Neuron (in vitro differentiated cells): ENCODE results near the gene ZNF79.

Experiments
- H2AFZ ChIP-seq: one replicate; pipeline ENCODE4 v1.6.1; 2013; ENCODE audit warnings: low read depth, mild to moderate bottlenecking, inconsistent platforms, low read length, moderate library complexity
- H3K27me3 ChIP-seq: one replicate; pipeline ENCODE4 v1.6.1; 2013; ENCODE audit warnings: low read length; ENCODE audit not compliant: insufficient read depth
- H3K36me3 ChIP-seq: one replicate; pipeline ENCODE4 v1.6.1; 2013; ENCODE audit warnings: low read length; ENCODE audit not compliant: insufficient read depth
- H3K4me1 ChIP-seq: one replicate; pipeline ENCODE4 v1.6.1; 2013; ENCODE audit warnings: low read length; ENCODE audit not compliant: insufficient read depth
- H3K4me3 ChIP-seq: 2 replicates; pipeline ENCODE4 v1.5.1; 2013; ENCODE audit warnings: mild to moderate bottlenecking, low read length, moderate library complexity
- H3K9me3 ChIP-seq: one replicate; pipeline ENCODE4 v1.6.1; 2013; ENCODE audit warnings: low read length

The ZNF79 gene

GRCh38 chr9:127446713-127447415, 22.7 kb downstream of the ZNF79 start:
- peaks cover 16% of the 10 kb centered on the region for H3K4me1 ChIP-seq
- no peak overlapping the region for H2AFZ ChIP-seq
- peaks cover 20% of the 10 kb centered on the region for H3K9me3 ChIP-seq
- H3K36me3 ChIP-seq, result peaks cover 74% of the 10 kb centered on the region
- no peak overlapping the region for H3K4me3 ChIP-seq
- H3K27me3 ChIP-seq, result no peaks in the 10 kb centered on the region

DNA sequence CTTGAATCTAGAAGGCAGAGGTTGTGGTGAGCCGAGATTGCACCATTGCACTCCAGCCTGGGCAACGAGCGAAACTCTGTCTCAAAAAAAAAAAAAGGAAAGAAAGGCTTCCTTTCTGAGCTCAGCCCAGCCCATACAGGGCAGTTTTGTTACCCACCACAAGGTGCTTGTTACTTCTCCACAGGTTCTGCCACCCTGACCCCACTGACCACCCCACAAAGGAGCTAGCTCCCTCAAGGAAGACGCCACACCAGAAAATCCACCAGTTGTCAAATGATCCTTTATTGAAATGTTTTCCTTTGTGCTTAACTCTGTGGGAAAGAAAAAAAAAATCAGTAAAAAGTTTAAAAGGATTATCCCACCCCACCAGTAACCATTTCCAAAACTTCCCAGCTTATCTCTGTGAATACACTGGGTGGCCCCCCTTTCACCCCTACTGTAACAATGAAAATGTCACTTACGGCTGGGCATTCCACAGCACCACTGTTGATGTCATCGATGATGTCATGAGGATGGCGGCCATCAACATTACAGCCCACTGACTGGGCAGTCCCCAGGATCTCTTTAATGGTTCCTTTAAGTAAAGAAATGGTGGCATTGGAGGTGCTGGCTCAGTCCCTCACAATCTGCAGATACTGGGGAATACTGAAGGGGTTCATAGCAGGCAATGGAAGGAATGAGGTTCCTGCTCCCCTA, 23.4 kb downstream of the ZNF79 start:
- Histone ChIP-seq H3K36me3 (peaks cover 74% of the 10 kb centered on the region), H3K27me3 (no peaks in the 10 kb centered on the region), H3K4me1 (peaks cover 21% of the 10 kb centered on the region), H3K9me3 (peaks cover 20% of the 10 kb centered on the region), H2AFZ (no peak overlapping the region), H3K4me3 (no peak overlapping the region)

- H3K27me3 ChIP-seq, result no peaks in the 10 kb centered on the region
- H3K4me3 ChIP-seq, result no peak overlapping the region
- H2AFZ ChIP-seq, result no peak overlapping the region
- peaks cover 67% of the 10 kb centered on the region for H3K36me3 ChIP-seq
- peaks cover 21% of the 10 kb centered on the region for H3K4me1 ChIP-seq
- H3K9me3 ChIP-seq, result peaks cover 18% of the 10 kb centered on the region
Measured at GRCh38 chr9:127448112-127448805, 24.1 kb downstream of the ZNF79 start.

GRCh38 chr9:127449332-127449966, 25.3 kb downstream of the ZNF79 start:
- Histone ChIP-seq H3K9me3 (peaks cover 12% of the 10 kb centered on the region), H3K36me3 (peaks cover 62% of the 10 kb centered on the region)

DNA sequence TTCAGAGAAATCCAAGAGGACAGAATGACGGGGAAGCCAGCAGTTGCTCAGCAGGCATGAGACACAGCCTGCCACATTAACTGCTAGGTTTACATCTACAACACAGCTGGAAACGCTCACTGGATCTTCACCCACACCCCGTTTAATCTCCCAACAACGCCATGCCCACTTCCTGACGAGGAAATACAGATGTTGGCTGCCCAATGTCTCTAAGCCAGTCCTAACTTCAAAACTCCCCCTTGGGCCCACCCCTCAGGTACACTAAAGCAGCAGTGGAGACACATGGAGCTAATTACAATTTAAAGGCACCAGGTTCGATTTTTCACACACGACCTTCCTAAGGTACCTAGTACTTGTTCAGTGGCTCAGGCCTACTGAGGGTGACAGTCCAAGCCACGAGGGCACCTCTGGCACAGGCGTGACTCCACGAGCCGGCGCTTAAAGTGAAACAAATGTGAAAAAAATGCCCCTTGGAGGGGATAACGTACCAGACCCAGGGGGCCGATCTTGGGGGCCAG, 26.1 kb downstream of the ZNF79 start:
- H3K36me3 ChIP-seq, result peaks cover 57% of the 10 kb centered on the region
- no peak overlapping the region for H2AFZ ChIP-seq
- peaks cover 21% of the 10 kb centered on the region for H3K4me1 ChIP-seq
- H3K4me3 ChIP-seq, result peak overlapping the region; percentile 85
- H3K9me3 ChIP-seq, result peaks cover 4% of the 10 kb centered on the region
- no peaks in the 10 kb centered on the region for H3K27me3 ChIP-seq

More at GRCh38 chr9:127449332-127449966, 25.3 kb downstream of the ZNF79 start:
- peaks cover 21% of the 10 kb centered on the region for H3K4me1 ChIP-seq
- H3K4me3 ChIP-seq, result peak overlapping the region; percentile 85
- H3K27me3 ChIP-seq, result no peaks in the 10 kb centered on the region
- H2AFZ ChIP-seq, result no peak overlapping the region

- H2AFZ ChIP-seq, result peak within 1 kb of the TSS; percentile 95
- no peaks in the 10 kb centered on the region for H3K27me3 ChIP-seq
- peak within 1 kb of the TSS; percentile 85 for H3K4me3 ChIP-seq
- peaks cover 2% of the 10 kb centered on the region for H3K9me3 ChIP-seq
- H3K4me1 ChIP-seq, result peaks cover 21% of the 10 kb centered on the region
- peaks cover 56% of the 10 kb centered on the region for H3K36me3 ChIP-seq
Measured at GRCh38 chr9:127450830-127451607, 26.8 kb downstream of the ZNF79 start, which contains the start of the genes LRSAM1 and RPL12. Gene LRSAM1, plus strand, starts transcription at chr9:127451510. Its CDS starts 3,018 bp downstream, at chr9:127454528. Gene RPL12, minus strand, starts transcription at chr9:127451406. Its CDS starts 89 bp downstream, at chr9:127451317.

DNA sequence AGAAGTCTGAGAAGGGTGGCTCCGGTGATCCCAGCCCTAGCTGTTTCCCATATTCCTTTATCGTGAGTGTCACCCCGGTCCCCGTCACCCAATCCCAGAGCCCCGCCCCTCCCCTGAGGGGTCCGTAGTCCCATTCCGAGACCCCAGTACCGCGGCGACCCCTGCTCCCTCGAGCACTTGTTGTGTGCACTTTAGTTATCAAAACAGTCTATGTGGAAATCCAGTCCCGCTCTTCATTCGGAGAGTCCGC, 27.4 kb downstream of the ZNF79 start:
- Histone ChIP-seq H3K27me3 (no peaks in the 10 kb centered on the region), H2AFZ (peak overlapping the region; percentile 95), H3K4me1 (peaks cover 21% of the 10 kb centered on the region), H3K36me3 (peaks cover 50% of the 10 kb centered on the region), H3K9me3 (no peaks in the 10 kb centered on the region), H3K4me3 (peak overlapping the region; percentile 85)

DNA sequence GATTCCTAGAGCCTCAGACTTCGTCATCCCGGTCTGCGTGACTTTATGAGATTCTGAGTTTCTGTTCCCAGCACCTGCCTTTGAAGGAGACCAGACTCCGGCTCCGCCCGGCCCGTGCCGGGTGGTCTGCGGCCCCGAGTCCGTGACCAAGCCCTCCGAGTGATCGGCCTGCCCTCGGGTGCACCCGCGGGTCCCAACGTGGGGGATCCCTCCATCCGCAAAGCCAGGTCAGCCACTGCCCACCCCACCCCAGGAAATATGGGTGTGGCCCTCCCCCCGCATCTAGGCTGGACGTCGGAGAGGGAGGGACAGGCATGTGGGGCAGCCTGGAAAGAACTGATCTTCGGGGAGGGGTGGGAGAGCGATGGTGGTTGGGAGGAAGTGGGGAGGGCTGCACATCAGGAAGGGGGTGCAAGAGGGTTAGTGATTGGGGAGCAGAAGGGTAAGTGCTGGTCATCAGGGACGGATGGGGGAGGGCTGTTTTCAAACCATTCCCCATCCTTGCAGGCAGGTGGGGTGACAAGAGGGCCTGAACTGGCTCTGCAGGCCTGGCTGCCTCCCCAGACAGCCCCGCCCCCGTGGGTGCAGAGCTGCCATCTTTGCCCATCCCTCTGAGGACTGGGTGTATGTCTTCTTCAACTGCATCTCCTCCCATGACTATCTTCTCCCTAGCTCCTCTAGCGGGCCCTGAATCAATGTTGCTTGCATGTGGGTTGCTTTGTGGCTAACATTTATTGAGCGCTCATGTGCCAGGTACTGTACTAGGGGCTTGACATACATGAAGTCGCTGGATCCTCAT, 27.9 kb downstream of the ZNF79 start:
- H2AFZ ChIP-seq, result peak overlapping the region; percentile 95
- H3K36me3 ChIP-seq, result peaks cover 47% of the 10 kb centered on the region
- H3K27me3 ChIP-seq, result no peaks in the 10 kb centered on the region
- peak overlapping the region; percentile 85 for H3K4me3 ChIP-seq
- peaks cover 21% of the 10 kb centered on the region for H3K4me1 ChIP-seq
- no peaks in the 10 kb centered on the region for H3K9me3 ChIP-seq

DNA sequence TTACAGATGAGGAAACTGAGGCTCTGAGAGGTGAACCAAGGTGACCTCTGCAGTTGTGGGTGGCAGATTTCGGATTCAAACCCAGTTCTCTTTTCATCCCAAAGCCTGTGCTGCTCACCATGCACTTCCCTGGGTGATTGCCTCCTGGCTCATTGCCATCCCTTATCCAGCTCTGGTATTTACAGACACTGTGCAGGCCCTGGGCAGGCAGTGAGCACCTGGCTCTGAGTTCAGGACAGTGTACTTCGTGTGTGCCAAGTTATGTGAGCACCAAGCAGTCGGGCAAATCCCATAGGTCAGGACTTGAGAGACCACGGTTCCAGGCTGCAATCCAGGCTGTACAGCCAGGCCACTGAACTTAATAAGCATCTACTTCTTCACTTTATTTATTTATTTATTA, 28.5 kb downstream of the ZNF79 start:
- H3K4me1 ChIP-seq, result peaks cover 21% of the 10 kb centered on the region
- H3K4me3 ChIP-seq, result peak overlapping the region; percentile 85
- H3K9me3 ChIP-seq, result no peaks in the 10 kb centered on the region
- H3K36me3 ChIP-seq, result peaks cover 47% of the 10 kb centered on the region
- no peak overlapping the region for H2AFZ ChIP-seq
- no peaks in the 10 kb centered on the region for H3K27me3 ChIP-seq

- Histone ChIP-seq H3K27me3 (no peaks in the 10 kb centered on the region), H3K4me1 (peaks cover 5% of the 10 kb centered on the region), H2AFZ (no peak overlapping the region), H3K4me3 (no peak overlapping the region), H3K9me3 (no peaks in the 10 kb centered on the region), H3K36me3 (peaks cover 34% of the 10 kb centered on the region)
Measured at GRCh38 chr9:127455324-127455992, 31.3 kb downstream of the ZNF79 start.

GRCh38 chr9:127457191-127457878, 33.2 kb downstream of the ZNF79 start:
- H3K4me3 ChIP-seq, result no peak overlapping the region
- peaks cover 48% of the 10 kb centered on the region for H3K36me3 ChIP-seq
- H2AFZ ChIP-seq, result no peak overlapping the region
- no peaks in the 10 kb centered on the region for H3K9me3 ChIP-seq
- no peaks in the 10 kb centered on the region for H3K27me3 ChIP-seq
- H3K4me1 ChIP-seq, result peaks cover 2% of the 10 kb centered on the region
